CD4-positive, alpha-beta T cell (primary cell): ENCODE results near the gene NFX1. TPM values are rescaled to one million over a fixed set of nuclear protein-coding genes. Genes with fewer than 3 reads are reported as not detected.
"Not testable (repeated sequence)": the region's sequence is repeated elsewhere in the genome, so short reads cannot be mapped to it uniquely, and the experiment has no call there.

Source experiments
- ATAC-seq: fragments of 200-7000 bp; cut with Tn5 transposase; one replicate; pipeline ENCODE4 v1.10.0; 2022; ENCODE audit warnings: mild to moderate bottlenecking; ENCODE audit not compliant: poor library complexity
- CTCF ChIA-PET: fragments of 350-600 bp; sonication (Branson Sonifier 250); formaldehyde crosslinking; loops from one replicate; lab custom pipeline; 2021; ENCODE audit warnings: antibody characterized with exemption, inconsistent platforms; lab: Charles Lee
- POLR2A ChIA-PET: fragments of 350-600 bp; sonication (Branson Sonifier 250); formaldehyde crosslinking; loops from one replicate; lab custom pipeline; 2021; ENCODE audit warnings: antibody characterized with exemption, inconsistent platforms; lab: Charles Lee
- DNase-seq, 14 experiments: peaks; one replicate each; pipeline ENCODE4 v3.0.0-alpha.2; 2013 to 2020; ENCODE audit warnings: mixed read lengths in 2 of 14
- H3K27ac ChIP-seq, 2 donors: one replicate each; pipeline versions ENCODE4 v1.5.1 to v1.7.0; 2013; ENCODE audit warnings: low read length in 2 of 2, low read depth in 1 of 2, mild to moderate bottlenecking in 1 of 2
- H3K27me3 ChIP-seq, 2 experiments: 1 replicate in 1 of 2; 2 replicates in 1 of 2; pipeline versions ENCODE4 v1.6.1 to v1.7.0; 2013; ENCODE audit warnings: low read length in 2 of 2, control low read depth in 1 of 2, mild to moderate bottlenecking in 1 of 2, moderate library complexity in 1 of 2; ENCODE audit not compliant: insufficient read depth in 2 of 2, control insufficient read depth in 1 of 2
- H3K36me3 ChIP-seq: one replicate; pipeline ENCODE4 v1.6.1; 2013; ENCODE audit warnings: low read length, control low read depth; ENCODE audit not compliant: insufficient read depth
- H3K4me1 ChIP-seq: one replicate; pipeline ENCODE4 v1.6.1; 2013; ENCODE audit warnings: low read length, control low read depth; ENCODE audit not compliant: insufficient read depth
- H3K4me3 ChIP-seq: one replicate; pipeline ENCODE4 v1.5.1; 2013; ENCODE audit warnings: mild to moderate bottlenecking, low read length, moderate library complexity
- H3K9me3 ChIP-seq, 2 experiments: 1 replicate in 1 of 2; 2 replicates in 1 of 2; pipeline versions ENCODE4 v1.6.1 to v1.7.0; 2013; ENCODE audit warnings: low read length in 2 of 2, mild to moderate bottlenecking in 2 of 2, control low read depth in 1 of 2, moderate library complexity in 1 of 2; ENCODE audit not compliant: control insufficient read depth in 1 of 2, insufficient read depth in 1 of 2
- H3K27ac Mint-ChIP-seq: one replicate; pipeline ENCODE4 v1.8.0; 2020; ENCODE audit warnings: mixed read lengths
- H3K27me3 Mint-ChIP-seq: one replicate; pipeline ENCODE4 v1.8.0; 2021; ENCODE audit warnings: mixed read lengths
- H3K36me3 Mint-ChIP-seq: one replicate; pipeline ENCODE4 v1.8.0; 2021; ENCODE audit warnings: low read depth, mixed read lengths
- H3K4me1 Mint-ChIP-seq: one replicate; pipeline ENCODE4 v1.8.0; 2021; ENCODE audit warnings: low read depth, mixed read lengths
- H3K4me3 Mint-ChIP-seq: one replicate; pipeline ENCODE4 v1.8.0; 2020; ENCODE audit warnings: mild to moderate bottlenecking, mixed read lengths
- H3K9me3 Mint-ChIP-seq: one replicate; pipeline ENCODE4 v1.8.0; 2020; ENCODE audit warnings: mixed read lengths
- CTCF ChIP-seq: fragments of 200-600 bp; IDR thresholded peaks from one replicate; pipeline ENCODE4 v1.8.0; 2022; ENCODE audit warnings: antibody characterized with exemption, mild to moderate bottlenecking
- intact Hi-C, 2 experiments: fragments of 100-400 bp; cut with DNase I in 1 of 2; cut with micrococcal nuclease in 1 of 2; formaldehyde crosslinking; loops; one replicate each; pipeline versions ENCODE4 v1.15.1 to v1.9.0; 2023 to 2025; cut with DNase I, micrococcal nuclease
- total RNA-seq, 174 experiments: library from RNA in 2 of 174; stranded (reverse) in 2 of 174; gene quantifications; one replicate each; pipeline ENCODE4 v1.2.3 and lab custom pipeline; 2021 to 2026

The NFX1 gene
- total RNA-seq, 2 experiments from 2014 or later: 33.1 to 34.1 TPM

DNA sequence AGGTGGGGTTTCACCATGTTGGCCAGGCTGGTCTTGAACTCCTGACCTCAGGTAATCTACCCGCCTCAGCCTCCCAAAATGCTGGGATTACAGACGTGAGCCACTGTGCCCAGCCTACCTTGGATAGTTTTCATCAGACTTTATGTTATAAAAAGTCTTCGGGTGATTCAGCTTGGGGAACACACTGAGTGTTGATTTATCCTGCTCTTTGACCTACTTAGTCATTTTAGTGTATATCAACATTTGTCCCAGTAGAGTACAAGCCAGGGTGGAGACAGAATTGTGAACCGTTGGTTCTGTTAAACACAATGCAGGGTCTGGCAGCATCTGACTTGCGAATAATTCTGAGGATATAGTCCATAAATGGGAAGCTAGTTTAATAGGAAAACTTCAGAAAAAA, 39.7 kb downstream of the NFX1 start:
- no peak for ATAC-seq

DNA sequence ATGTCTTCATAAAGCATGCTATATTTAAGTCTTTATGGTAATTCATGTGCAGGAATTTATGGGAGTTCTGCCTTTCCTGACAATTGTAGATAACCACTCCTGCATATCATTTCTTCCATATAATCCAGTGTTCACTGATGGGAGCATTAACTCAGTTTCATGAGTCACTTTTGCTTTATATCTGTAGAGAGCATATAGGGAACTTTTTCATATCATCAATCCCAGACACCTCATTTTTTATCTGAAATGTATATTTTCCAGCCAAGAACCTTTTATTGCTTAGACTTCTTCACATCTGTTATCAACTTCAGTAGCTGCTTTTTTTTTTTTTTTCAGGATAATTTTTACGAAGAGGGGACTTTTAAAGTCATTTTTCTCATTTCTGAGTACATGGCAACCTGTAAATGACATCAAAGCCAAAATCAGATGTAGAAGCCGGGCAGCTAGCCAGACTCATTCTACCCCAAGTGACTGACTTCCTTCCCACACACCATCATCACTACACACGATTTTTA, 41.1 kb downstream of the NFX1 start:
- POLR2A ChIA-PET: no interaction called here
- peak overlapping the region; percentile 1 for H3K27ac Mint-ChIP-seq

More for the DNA sequence above, 39.7 kb downstream of the NFX1 start:
- H3K4me3 Mint-ChIP-seq: no peak overlapping the region
- TF ChIP-seq CTCF: no peak
- H3K9me3 Mint-ChIP-seq: no peaks in the 10 kb centered on the region
- intact Hi-C loops: no loop called here
- Histone ChIP-seq H3K4me1 (no peaks in the 10 kb centered on the region), H3K27ac (no peak overlapping the region), H3K27me3 (no peaks in the 10 kb centered on the region), H3K36me3 (peaks cover 62% of the 10 kb centered on the region), H3K4me3 (no peak overlapping the region), H3K9me3 (no peaks in the 10 kb centered on the region)
- POLR2A ChIA-PET: no interaction called here
- H3K36me3 Mint-ChIP-seq: peaks cover 87% of the 10 kb centered on the region
- CTCF ChIA-PET: no interaction called here
- H3K27ac Mint-ChIP-seq: peak overlapping the region; percentile 14
- no peaks in the 10 kb centered on the region for H3K27me3 Mint-ChIP-seq
- DNase-seq: no peak
- peaks cover 5% of the 10 kb centered on the region for H3K4me1 Mint-ChIP-seq

GRCh38 chr9:33332011-33332410, 41.7 kb downstream of the NFX1 start:
- Histone ChIP-seq H3K4me1 (no peaks in the 10 kb centered on the region), H3K4me3 (no peak overlapping the region), H3K27me3 (no peaks in the 10 kb centered on the region), H3K9me3 (no peaks in the 10 kb centered on the region), H3K27ac (no peak overlapping the region), H3K36me3 (peaks cover 67% of the 10 kb centered on the region)
- Mint-ChIP-seq H3K4me3 (no peak overlapping the region), H3K4me1 (peaks cover 5% of the 10 kb centered on the region), H3K9me3 (no peaks in the 10 kb centered on the region), H3K36me3 (peaks cover 86% of the 10 kb centered on the region), H3K27me3 (no peaks in the 10 kb centered on the region), H3K27ac (peak overlapping the region; percentile 1)
- TF ChIP-seq CTCF: no peak
- ATAC-seq: no peak
- ChIA-PET POLR2A (interaction anchor here (0.8 kb wide), 1 partner anchor 23 kb away, joined by 3 read pairs; no protein-coding TSS in a partner anchor), CTCF (interaction anchor here (1.6 kb wide), 1 partner anchor 45 kb away, joined by 4 read pairs; no protein-coding TSS in a partner anchor)
- DNase-seq: no peak
- intact Hi-C loops: no loop called here

More for the DNA sequence above, 41.1 kb downstream of the NFX1 start:
- Histone ChIP-seq H3K27ac (no peak overlapping the region), H3K9me3 (no peaks in the 10 kb centered on the region), H3K4me3 (no peak overlapping the region), H3K27me3 (no peaks in the 10 kb centered on the region), H3K4me1 (no peaks in the 10 kb centered on the region), H3K36me3 (peaks cover 64% of the 10 kb centered on the region)
- peaks cover 88% of the 10 kb centered on the region for H3K36me3 Mint-ChIP-seq
- H3K4me3 Mint-ChIP-seq: no peak overlapping the region
- CTCF ChIA-PET: interaction anchor here (0.7 to 1.6 kb wide), 2 partner anchors 12 to 44 kb away, joined by 3 to 4 read pairs; no protein-coding TSS in a partner anchor
- TF ChIP-seq CTCF: no peak
- DNase-seq (no peak), ATAC-seq (no peak)
- intact Hi-C loops: no loop called here
- H3K4me1 Mint-ChIP-seq: peaks cover 5% of the 10 kb centered on the region
- no peaks in the 10 kb centered on the region for H3K9me3 Mint-ChIP-seq
- no peaks in the 10 kb centered on the region for H3K27me3 Mint-ChIP-seq

DNA sequence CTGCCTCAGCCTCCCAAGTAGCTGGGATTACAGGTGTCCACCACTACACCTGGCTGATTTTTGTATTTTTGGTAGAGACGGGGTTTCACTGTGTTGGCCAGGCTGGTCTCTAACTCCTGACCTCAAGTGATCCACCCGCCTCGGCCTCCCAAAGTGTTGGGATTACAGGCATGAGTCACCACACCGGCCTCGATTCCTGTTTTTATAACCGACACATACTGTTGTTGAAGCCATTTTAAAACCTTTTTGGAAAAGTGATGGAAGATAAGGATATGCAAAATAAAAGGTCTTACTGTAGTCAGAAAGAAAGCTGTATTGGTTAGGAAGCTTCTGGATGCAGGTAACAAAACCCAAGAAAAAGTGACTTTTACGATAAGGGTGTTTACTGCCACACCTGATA, 42.6 kb downstream of the NFX1 start:
- DNase-seq, H3K4me3 Mint-ChIP-seq, H3K9me3 ChIP-seq, POLR2A ChIA-PET, H3K4me3 ChIP-seq, H3K27ac Mint-ChIP-seq, H3K27ac ChIP-seq, H3K27me3 ChIP-seq, H3K27me3 Mint-ChIP-seq, H3K4me1 Mint-ChIP-seq, H3K4me1 ChIP-seq, intact Hi-C loops, ATAC-seq, H3K9me3 Mint-ChIP-seq: not testable (repeated sequence)
- CTCF ChIA-PET: interaction anchor here (1.6 kb wide), 1 partner anchor 46 kb away, joined by 4 read pairs; no protein-coding TSS in a partner anchor
- peaks cover 87% of the 10 kb centered on the region for H3K36me3 Mint-ChIP-seq
- H3K36me3 ChIP-seq: peaks cover 68% of the 10 kb centered on the region
